GM21515 (cell line): Measurements from ENCODE around the gene FANCC.

Experiments
- ATAC-seq: cut with Tn5 transposase; IDR thresholded peaks from one replicate; pipeline ENCODE4 v1.9.1; 2021; ENCODE audit not compliant: unreplicated experiment

The FANCC gene

GRCh38 chr9:95104581-95104960, 212.9 kb downstream of the FANCC start:
- ATAC-seq = no peak

GRCh38 chr9:95103871-95104580, 213.5 kb downstream of the FANCC start:
- no peak for ATAC-seq

GRCh38 chr9:95103281-95103771, 214.2 kb downstream of the FANCC start:
- ATAC-seq = no peak

- no peak for ATAC-seq
Measured at GRCh38 chr9:95102572-95102971, 214.9 kb downstream of the FANCC start.

GRCh38 chr9:95102001-95102433, 215.5 kb downstream of the FANCC start:
- no peak for ATAC-seq

GRCh38 chr9:95101326-95101725, 216.2 kb downstream of the FANCC start:
- ATAC-seq = no peak

- no peak for ATAC-seq
Measured at GRCh38 chr9:95100071-95100627, 217.4 kb downstream of the FANCC start.

- no peak for ATAC-seq
Measured at GRCh38 chr9:95099321-95100070, 218.0 kb downstream of the FANCC start.

- ATAC-seq = no peak
Measured at GRCh38 chr9:95098391-95098921, 219.1 kb downstream of the FANCC start.

GRCh38 chr9:95097279-95097678, 220.2 kb downstream of the FANCC start:
- ATAC-seq = no peak

GRCh38 chr9:95096807-95097206, 220.7 kb downstream of the FANCC start:
- no peak for ATAC-seq

- no peak for ATAC-seq
Measured at GRCh38 chr9:95096381-95096780, 221.1 kb downstream of the FANCC start.

- ATAC-seq = no peak
Measured at GRCh38 chr9:95095641-95096355, 221.7 kb downstream of the FANCC start.

- no peak for ATAC-seq
Measured at GRCh38 chr9:95094002-95094401, 223.5 kb downstream of the FANCC start.

GRCh38 chr9:95093586-95093985, 223.9 kb downstream of the FANCC start:
- ATAC-seq = no peak

GRCh38 chr9:95092262-95093072, 225.0 kb downstream of the FANCC start:
- ATAC-seq = no peak

GRCh38 chr9:95091601-95092261, 225.8 kb downstream of the FANCC start:
- no peak for ATAC-seq

GRCh38 chr9:95090871-95091577, 226.5 kb downstream of the FANCC start:
- no peak for ATAC-seq
